ENCODE measurements around the gene MAP3K2.

DNA sequence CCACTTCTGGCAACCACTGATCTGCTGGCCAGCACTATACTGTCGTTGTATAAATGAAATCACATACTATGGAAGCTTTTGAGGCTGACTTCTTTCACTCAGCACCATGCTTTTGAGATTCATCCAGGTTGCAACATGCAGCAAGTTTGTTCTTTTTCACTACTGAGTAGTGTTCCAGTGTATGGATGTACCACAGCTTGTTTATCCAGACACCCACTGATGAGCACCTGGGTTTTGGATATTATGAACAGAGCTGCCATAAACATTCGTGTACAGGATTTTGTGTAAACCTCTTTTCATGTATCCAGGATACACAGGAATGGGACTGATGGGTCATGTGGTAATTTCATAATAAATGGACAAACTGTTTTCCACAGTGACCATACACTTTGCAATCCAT lies 104.5 kb downstream of the MAP3K2 start:
- TF ChIP-seq, protein P1, sequence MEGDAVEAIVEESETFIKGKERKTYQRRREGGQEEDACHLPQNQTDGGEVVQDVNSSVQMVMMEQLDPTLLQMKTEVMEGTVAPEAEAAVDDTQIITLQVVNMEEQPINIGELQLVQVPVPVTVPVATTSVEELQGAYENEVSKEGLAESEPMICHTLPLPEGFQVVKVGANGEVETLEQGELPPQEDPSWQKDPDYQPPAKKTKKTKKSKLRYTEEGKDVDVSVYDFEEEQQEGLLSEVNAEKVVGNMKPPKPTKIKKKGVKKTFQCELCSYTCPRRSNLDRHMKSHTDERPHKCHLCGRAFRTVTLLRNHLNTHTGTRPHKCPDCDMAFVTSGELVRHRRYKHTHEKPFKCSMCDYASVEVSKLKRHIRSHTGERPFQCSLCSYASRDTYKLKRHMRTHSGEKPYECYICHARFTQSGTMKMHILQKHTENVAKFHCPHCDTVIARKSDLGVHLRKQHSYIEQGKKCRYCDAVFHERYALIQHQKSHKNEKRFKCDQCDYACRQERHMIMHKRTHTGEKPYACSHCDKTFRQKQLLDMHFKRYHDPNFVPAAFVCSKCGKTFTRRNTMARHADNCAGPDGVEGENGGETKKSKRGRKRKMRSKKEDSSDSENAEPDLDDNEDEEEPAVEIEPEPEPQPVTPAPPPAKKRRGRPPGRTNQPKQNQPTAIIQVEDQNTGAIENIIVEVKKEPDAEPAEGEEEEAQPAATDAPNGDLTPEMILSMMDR (IDR thresholded peaks at IDR 0.05): no peak
- TF ChIP-seq ZFX (IDR thresholded peaks at IDR 0.05; ENCODE audit: borderline replicate concordance): no peak

Measured in 22Rv1 (cell line).